GM12878 (cell line): Measurements from ENCODE around the gene ABHD2. TPM values are rescaled to one million over a fixed set of nuclear protein-coding genes. Genes with fewer than 3 reads are reported as not detected.
A peak's percentile ranks its signal among the peaks of the same experiment; 100 is the strongest.

Experiments
- CEBPB ChIP-seq, 2 experiments: fragments of 150-350 bp in 1 of 2; IDR thresholded peaks; 2 replicates each; pipeline ENCODE4 v1.6.1; 2012 to 2014; ENCODE audit warnings: low read depth in 2 of 2, low read length in 2 of 2, borderline replicate concordance in 1 of 2, inconsistent platforms in 1 of 2
- CHD2 ChIP-seq: IDR thresholded peaks from 2 replicates; pipeline ENCODE4 v1.6.1; 2011; ENCODE audit warnings: low read depth, low read length, improper control_type of control experiment, borderline replicate concordance
- E2F4 ChIP-seq: IDR thresholded peaks from 2 replicates; pipeline ENCODE4 v1.6.1; 2012; ENCODE audit warnings: low read depth, low read length, improper control_type of control experiment
- EED ChIP-seq: sonication (generic); IDR thresholded peaks from 2 replicates; pipeline ENCODE4 v1.6.1; 2016; ENCODE audit warnings: antibody characterized with exemption, low read depth
- EZH2 ChIP-seq: IDR thresholded peaks from 2 replicates; pipeline ENCODE4 v1.6.1; 2012; ENCODE audit warnings: low read depth, mild to moderate bottlenecking, control low read depth, inconsistent platforms, low read length, borderline replicate concordance; ENCODE audit not compliant: control insufficient read depth
- HDAC2 ChIP-seq: fragments of 200-600 bp; sonication (generic); IDR thresholded peaks from 2 replicates; pipeline ENCODE4 v1.6.1; 2017
- HDAC6 ChIP-seq: fragments of 200-600 bp; sonication (generic); IDR thresholded peaks from one replicate; pipeline ENCODE4 v1.8.0; 2017; ENCODE audit warnings: antibody characterized with exemption; ENCODE audit not compliant: unreplicated experiment
- IRF4 ChIP-seq: IDR thresholded peaks from 2 replicates; pipeline ENCODE4 v1.6.1; 2011; ENCODE audit warnings: low read depth, low read length
- KLF5 ChIP-seq: fragments of 450-650 bp; IDR thresholded peaks from 2 replicates; pipeline ENCODE4 v1.6.1; 2014; ENCODE audit warnings: mild to moderate bottlenecking; ENCODE audit not compliant: partially characterized antibody
- MYC ChIP-seq: IDR thresholded peaks from 2 replicates; pipeline ENCODE4 v1.6.1; 2011; ENCODE audit warnings: mild to moderate bottlenecking, low read length, moderate library complexity, inconsistent platforms; ENCODE audit not compliant: insufficient read depth, insufficient replicate concordance, insufficient read length, severe bottlenecking
- PAX8 ChIP-seq: fragments of 450-650 bp; IDR thresholded peaks from 2 replicates; pipeline ENCODE4 v1.6.1; 2017; ENCODE audit warnings: mild to moderate bottlenecking, moderate library complexity
- RB1 ChIP-seq: fragments of 450-650 bp; formaldehyde crosslinking; IDR thresholded peaks from 2 replicates; pipeline ENCODE4 v1.6.1; 2017; ENCODE audit warnings: mild to moderate bottlenecking, borderline replicate concordance
- RCOR1 ChIP-seq: conservative IDR thresholded peaks from 2 replicates; pipeline ENCODE4 v1.6.1; 2012; ENCODE audit warnings: low read depth, low read length, improper control_type of control experiment
- RELB ChIP-seq: fragments of 450-650 bp; IDR thresholded peaks from 2 replicates; pipeline ENCODE4 v1.6.1; 2017; ENCODE audit warnings: low read depth, mild to moderate bottlenecking, moderate library complexity
- SIN3A ChIP-seq: IDR thresholded peaks from 2 replicates; pipeline ENCODE4 v1.6.1; 2012; ENCODE audit warnings: low read depth, low read length, improper control_type of control experiment
- TCF12 ChIP-seq: IDR thresholded peaks from 2 replicates; pipeline ENCODE4 v1.6.1; 2011; ENCODE audit warnings: low read depth, mild to moderate bottlenecking, low read length
- ZBTB4 ChIP-seq: fragments of 450-650 bp; formaldehyde crosslinking; IDR thresholded peaks from 2 replicates; pipeline ENCODE4 v1.4.0; 2022; ENCODE audit warnings: mild to moderate bottlenecking, moderate library complexity
- ZNF207 ChIP-seq: fragments of 450-650 bp; IDR thresholded peaks from 2 replicates; pipeline ENCODE4 v1.6.1; 2014; ENCODE audit warnings: antibody characterized with exemption, mild to moderate bottlenecking, borderline replicate concordance
- ZNF24 ChIP-seq: fragments of 450-650 bp; IDR thresholded peaks from 2 replicates; pipeline ENCODE4 v1.6.1; 2017; ENCODE audit warnings: antibody characterized with exemption, mild to moderate bottlenecking
- polyA plus RNA-seq, 11 experiments: library from polyadenylated mRNA; depleted of rRNA in 4 of 11; unstranded in 6 of 11; stranded (reverse) in 5 of 11; fragments of >200 nt; fragmentation: Nextera tagmentation in 4 of 11; fragmentation: Illumina TruSeq in 1 of 11; extraction: Ambion mirVana in 4 of 11; extraction: Trizol in 1 of 11; gene quantifications; 1 replicate in 1 of 11; 2 replicates in 10 of 11; pipeline versions ENCODE4 v1.2.1 to v1.2.3, GENCODE V29; 2011 to 2016; ENCODE audit warnings: inconsistent platforms in 2 of 11, missing spikeins in 2 of 11, low read depth in 1 of 11
- total RNA-seq, 4 experiments: library from RNA; depleted of rRNA in 3 of 4; stranded (reverse); fragments of >200 nt in 3 of 4; fragmentation: Illumina TruSeq in 1 of 4; extraction: Trizol in 1 of 4; gene quantifications; 2 replicates each; pipeline versions ENCODE4 v1.2.1 to v1.2.3, GENCODE V29; 2013 to 2021
- TF ChIP-seq, protein P1 (sequence below): IDR thresholded peaks from 2 replicates; pipeline ENCODE4 v1.6.1; 2012; ENCODE audit warnings: low read depth, low read length, improper control_type of control experiment
- TF ChIP-seq, protein P2 (sequence below): fragments of 450-650 bp; IDR thresholded peaks from 2 replicates; pipeline ENCODE4 v1.6.1; 2017; ENCODE audit warnings: mild to moderate bottlenecking

ABHD2 gene
- total and polyA plus RNA-seq, 10 of the 15 experiments (the other 5 are each of a cell fraction or from before 2014, with no cell fraction given): 1.2 to 33.6 (median 20.4) TPM

- TF ChIP-seq, protein P1, sequence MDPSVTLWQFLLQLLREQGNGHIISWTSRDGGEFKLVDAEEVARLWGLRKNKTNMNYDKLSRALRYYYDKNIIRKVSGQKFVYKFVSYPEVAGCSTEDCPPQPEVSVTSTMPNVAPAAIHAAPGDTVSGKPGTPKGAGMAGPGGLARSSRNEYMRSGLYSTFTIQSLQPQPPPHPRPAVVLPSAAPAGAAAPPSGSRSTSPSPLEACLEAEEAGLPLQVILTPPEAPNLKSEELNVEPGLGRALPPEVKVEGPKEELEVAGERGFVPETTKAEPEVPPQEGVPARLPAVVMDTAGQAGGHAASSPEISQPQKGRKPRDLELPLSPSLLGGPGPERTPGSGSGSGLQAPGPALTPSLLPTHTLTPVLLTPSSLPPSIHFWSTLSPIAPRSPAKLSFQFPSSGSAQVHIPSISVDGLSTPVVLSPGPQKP: 0 out of 2 replicates have a peak, but pooled peaks have one; percentile 49
- TF ChIP-seq CHD2: no peak
- TF ChIP-seq ZNF207: peak; percentile 54; the same call in 1 of the 2 replicates
- no peak for TF ChIP-seq PAX8
- peak; percentile 63; the same call in 1 of the 2 replicates for TF ChIP-seq EED
- no peak for TF ChIP-seq ZNF24
- no peak for TF ChIP-seq KLF5
- no peak for TF ChIP-seq SIN3A
- TF ChIP-seq, protein P2, sequence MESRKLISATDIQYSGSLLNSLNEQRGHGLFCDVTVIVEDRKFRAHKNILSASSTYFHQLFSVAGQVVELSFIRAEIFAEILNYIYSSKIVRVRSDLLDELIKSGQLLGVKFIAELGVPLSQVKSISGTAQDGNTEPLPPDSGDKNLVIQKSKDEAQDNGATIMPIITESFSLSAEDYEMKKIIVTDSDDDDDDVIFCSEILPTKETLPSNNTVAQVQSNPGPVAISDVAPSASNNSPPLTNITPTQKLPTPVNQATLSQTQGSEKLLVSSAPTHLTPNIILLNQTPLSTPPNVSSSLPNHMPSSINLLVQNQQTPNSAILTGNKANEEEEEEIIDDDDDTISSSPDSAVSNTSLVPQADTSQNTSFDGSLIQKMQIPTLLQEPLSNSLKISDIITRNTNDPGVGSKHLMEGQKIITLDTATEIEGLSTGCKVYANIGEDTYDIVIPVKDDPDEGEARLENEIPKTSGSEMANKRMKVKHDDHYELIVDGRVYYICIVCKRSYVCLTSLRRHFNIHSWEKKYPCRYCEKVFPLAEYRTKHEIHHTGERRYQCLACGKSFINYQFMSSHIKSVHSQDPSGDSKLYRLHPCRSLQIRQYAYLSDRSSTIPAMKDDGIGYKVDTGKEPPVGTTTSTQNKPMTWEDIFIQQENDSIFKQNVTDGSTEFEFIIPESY: no peak
- TF ChIP-seq HDAC6: no peak
- TF ChIP-seq MYC: no peak
- no peak for TF ChIP-seq RB1
- no peak for TF ChIP-seq TCF12
- TF ChIP-seq EZH2: no peak
- TF ChIP-seq RCOR1: no peak
- no peak for TF ChIP-seq CEBPB (IDR thresholded peaks at IDR 0.05; ENCODE audit: borderline replicate concordance in 1 of 2, low read depth in 2 of 2, low read length in 2 of 2)
- TF ChIP-seq E2F4: no peak
- TF ChIP-seq IRF4: no peak
- TF ChIP-seq ZBTB4 (CRISPR knock-in tag): no peak
- TF ChIP-seq RELB: peak; percentile 62; the same call in 1 of the 2 replicates
- no peak for TF ChIP-seq HDAC2
These were observed 2.8 kb downstream of the ABHD2 start (continued) for GRCh38 chr15:89090791-89091626.
